ENCODE results near the gene DNAH8. TPM values are rescaled to one million over a fixed set of nuclear protein-coding genes. Genes with fewer than 3 reads are reported as not detected.

DNAH8 gene
- polyA plus RNA-seq, 6 donors from 2014 or later, result not detected

DNA sequence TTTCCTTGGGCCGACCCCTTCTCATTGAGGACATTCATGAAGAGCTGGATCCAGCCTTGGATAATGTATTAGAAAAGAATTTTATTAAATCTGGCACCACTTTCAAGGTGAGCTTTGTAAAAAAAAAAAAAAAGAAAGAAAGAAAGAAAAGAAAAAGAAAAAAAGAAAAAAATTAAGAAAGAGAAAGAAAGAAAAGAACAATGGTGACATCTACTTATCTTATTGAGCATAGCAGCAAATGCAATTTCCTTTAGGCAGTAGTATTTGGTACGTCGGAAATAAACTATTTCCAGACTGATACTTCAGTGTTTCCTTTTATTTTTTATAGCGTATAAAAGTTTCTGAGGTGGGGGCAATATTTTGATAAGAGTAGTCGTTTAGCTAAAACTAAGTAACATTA is 214.4 kb downstream of the DNAH8 start:
- H3K4me3 Mint-ChIP-seq, result no peak overlapping the region
- H3K36me3 Mint-ChIP-seq, result no peaks in the 10 kb centered on the region
- ATAC-seq (ENCODE audit: low read depth in 2 of 2), result no peak
- no peak overlapping the region for H3K27ac Mint-ChIP-seq
- H3K27me3 Mint-ChIP-seq, result peaks cover 26 to 44% (median 36%) of the 10 kb centered on the region in 3 donors
- H3K4me1 Mint-ChIP-seq, result no peaks in the 10 kb centered on the region
- no peak for DNase-seq
- no peaks in the 10 kb centered on the region for H3K9me3 Mint-ChIP-seq

DNA sequence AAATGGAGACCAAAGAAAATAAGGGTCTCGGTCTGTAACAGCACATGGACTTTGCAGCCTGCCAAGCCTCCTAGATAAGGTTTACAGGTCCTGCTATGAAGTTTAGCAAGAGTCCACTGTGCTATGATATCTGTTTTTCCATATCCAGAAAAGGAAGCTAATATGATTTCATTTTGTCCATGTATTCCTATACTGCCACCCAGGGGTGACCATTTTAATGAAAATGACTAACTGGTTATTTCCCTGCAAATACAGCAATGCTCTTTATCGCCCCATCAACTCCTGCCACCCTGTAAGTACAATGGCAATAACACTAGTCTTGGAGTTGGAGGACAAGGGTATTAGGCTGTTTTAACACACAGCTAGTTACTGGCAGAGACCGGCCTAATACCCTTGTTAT is 218.3 kb downstream of the DNAH8 start:
- Mint-ChIP-seq H3K4me1 (no peaks in the 10 kb centered on the region), H3K4me3 (no peak overlapping the region), H3K27me3 (peaks cover 10 to 21% (median 20%) of the 10 kb centered on the region in 3 donors), H3K36me3 (no peaks in the 10 kb centered on the region), H3K9me3 (peaks cover 0 to 5% (median 0%) of the 10 kb centered on the region in 7 donors), H3K27ac (no peak overlapping the region)
- ATAC-seq (ENCODE audit: low read depth in 2 of 2), result no peak
- no peak for DNase-seq

DNA sequence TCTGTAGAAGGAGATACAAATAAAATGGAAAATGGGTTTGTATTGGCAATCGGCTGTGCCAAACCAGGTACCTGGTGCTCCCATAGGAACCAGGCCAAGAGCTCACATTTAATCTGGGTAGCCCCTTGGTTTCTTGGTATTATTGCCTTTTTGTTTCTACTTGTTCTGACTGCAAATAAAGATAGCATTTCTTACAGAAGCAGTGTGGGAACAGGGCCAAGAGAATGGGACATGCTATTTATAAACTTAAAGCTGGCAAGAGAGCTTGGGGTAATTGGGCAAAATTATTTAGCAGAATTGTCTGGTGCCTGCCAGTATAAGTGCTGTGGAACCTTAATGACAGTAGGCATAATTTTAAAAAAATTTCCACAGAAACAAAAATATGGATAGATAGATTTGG is 219.9 kb downstream of the DNAH8 start:
- H3K27ac Mint-ChIP-seq, result no peak overlapping the region
- no peaks in the 10 kb centered on the region for H3K36me3 Mint-ChIP-seq
- no peak for DNase-seq
- no peaks in the 10 kb centered on the region for H3K4me1 Mint-ChIP-seq
- H3K9me3 Mint-ChIP-seq, result peaks cover 0 to 5% (median 0%) of the 10 kb centered on the region in 7 donors
- peaks cover 12 to 19% (median 13%) of the 10 kb centered on the region in 3 donors for H3K27me3 Mint-ChIP-seq
- no peak for ATAC-seq (ENCODE audit: low read depth in 2 of 2)
- H3K4me3 Mint-ChIP-seq, result no peak overlapping the region

DNA sequence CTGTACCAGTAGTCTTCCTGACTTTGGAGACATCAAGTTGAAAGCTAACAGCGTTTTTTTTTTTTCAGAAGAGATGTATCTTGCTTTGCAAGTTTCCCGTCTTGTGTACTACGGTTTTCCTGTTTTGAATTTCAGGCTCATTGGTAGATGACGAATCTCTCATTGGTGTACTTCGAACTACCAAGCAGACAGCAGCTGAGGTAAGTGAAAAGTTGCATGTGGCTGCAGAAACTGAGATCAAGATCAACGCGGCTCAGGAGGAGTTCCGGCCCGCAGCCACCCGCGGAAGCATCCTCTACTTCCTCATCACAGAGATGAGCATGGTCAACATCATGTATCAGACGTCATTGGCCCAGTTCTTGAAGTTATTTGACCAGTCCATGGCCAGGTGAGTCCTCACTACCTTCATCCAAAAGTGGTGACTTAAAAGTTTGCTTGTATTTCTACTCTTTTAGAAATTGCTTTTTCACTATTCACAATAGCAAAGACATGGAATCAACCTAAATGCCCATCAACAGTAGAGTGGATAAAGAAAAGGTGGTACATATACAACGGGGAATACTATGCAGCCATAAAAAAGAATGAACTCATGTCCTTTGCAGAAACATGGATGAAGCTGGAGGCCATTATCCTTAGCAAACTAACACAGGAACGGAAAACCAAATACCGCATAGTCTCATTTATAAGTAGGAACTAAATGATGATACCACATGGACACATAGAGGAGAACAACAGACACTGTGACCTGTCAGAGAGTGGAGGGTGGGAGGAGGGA is 222.9 kb downstream of the DNAH8 start:
- no peak overlapping the region for H3K27ac Mint-ChIP-seq
- no peak overlapping the region for H3K4me3 Mint-ChIP-seq
- DNase-seq, result no peak
- no peaks in the 10 kb centered on the region for H3K4me1 Mint-ChIP-seq
- no peak for ATAC-seq (ENCODE audit: low read depth in 2 of 2)
- no peaks in the 10 kb centered on the region for H3K36me3 Mint-ChIP-seq
- H3K9me3 Mint-ChIP-seq, result peaks cover 0 to 5% (median 0%) of the 10 kb centered on the region in 7 donors
- peaks cover 10 to 31% (median 22%) of the 10 kb centered on the region in 3 donors for H3K27me3 Mint-ChIP-seq

DNA sequence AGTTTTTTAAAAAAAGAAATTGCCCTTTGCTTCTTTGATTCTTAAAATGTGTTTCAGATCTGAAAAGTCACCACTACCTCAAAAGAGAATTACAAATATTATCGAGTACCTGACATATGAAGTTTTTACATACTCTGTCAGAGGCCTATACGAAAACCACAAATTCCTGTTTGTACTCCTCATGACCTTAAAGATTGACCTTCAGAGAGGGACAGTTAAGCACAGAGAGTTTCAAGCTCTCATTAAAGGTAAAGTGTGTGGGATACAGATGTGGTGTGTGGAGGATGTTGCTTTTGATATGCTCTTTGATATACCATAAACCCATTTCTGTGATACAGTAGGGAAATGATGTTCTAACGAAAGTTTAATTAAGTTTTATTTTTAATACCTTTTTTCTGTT is 223.6 kb downstream of the DNAH8 start:
- no peak for ATAC-seq (ENCODE audit: low read depth in 2 of 2)
- Mint-ChIP-seq H3K27me3 (peaks cover 10 to 31% (median 22%) of the 10 kb centered on the region in 3 donors), H3K9me3 (peaks cover 0 to 5% (median 0%) of the 10 kb centered on the region in 7 donors), H3K4me3 (no peak overlapping the region), H3K4me1 (no peaks in the 10 kb centered on the region), H3K36me3 (no peaks in the 10 kb centered on the region), H3K27ac (no peak overlapping the region)
- no peak for DNase-seq

DNA sequence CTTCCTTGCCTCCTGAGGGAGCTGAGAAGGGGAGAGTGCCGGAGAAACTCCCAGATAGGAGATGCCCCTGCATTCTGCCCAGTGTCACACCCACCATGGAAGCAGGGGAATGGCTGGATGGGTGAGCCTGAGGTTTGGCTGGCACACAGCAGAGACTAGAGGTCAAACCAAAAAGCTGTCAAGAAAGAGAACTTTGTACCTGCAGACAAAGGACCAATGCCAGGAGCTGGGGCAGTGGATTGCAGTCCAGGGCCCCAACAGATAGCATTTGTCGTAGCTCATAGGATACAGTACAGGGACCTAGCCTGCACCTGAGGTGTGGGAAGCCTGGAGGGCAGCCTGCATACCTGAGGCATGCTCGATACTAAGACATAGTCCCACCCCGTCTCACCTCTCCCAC is 227.3 kb downstream of the DNAH8 start:
- Mint-ChIP-seq H3K27ac (no peak overlapping the region), H3K27me3 (peaks cover 17 to 31% (median 26%) of the 10 kb centered on the region in 3 donors), H3K4me3 (no peak overlapping the region), H3K4me1 (no peaks in the 10 kb centered on the region), H3K36me3 (no peaks in the 10 kb centered on the region), H3K9me3 (peaks cover 0 to 5% (median 0%) of the 10 kb centered on the region in 7 donors)
- ATAC-seq (ENCODE audit: low read depth in 2 of 2), result no peak
- DNase-seq, result no peak

DNA sequence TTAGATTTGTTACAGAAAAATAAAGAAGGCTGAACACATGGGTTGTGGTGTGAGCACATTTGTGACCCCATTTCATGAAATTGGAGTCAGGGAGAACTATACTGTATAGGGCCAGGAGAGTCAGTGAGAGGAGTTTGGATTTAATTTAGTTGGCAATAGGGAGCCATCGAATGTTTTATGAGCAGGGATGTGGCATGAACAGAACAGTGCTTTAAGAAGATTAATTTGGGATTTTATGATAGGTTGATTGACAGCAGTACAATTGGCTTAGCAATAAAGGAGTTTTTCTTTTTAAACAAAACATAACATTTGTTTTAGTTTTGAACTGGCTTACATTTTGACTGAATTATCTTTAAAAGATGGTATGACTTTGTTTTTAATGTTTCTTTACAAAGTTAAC is 227.9 kb downstream of the DNAH8 start:
- Mint-ChIP-seq H3K36me3 (no peaks in the 10 kb centered on the region), H3K27me3 (peaks cover 17 to 31% (median 26%) of the 10 kb centered on the region in 3 donors), H3K27ac (no peak overlapping the region), H3K4me3 (peak overlapping the region in 1 of 8 donors; percentile 2), H3K4me1 (no peaks in the 10 kb centered on the region), H3K9me3 (peaks cover 0 to 5% (median 0%) of the 10 kb centered on the region in 7 donors)
- no peak for DNase-seq
- ATAC-seq (ENCODE audit: low read depth in 2 of 2), result no peak

DNA sequence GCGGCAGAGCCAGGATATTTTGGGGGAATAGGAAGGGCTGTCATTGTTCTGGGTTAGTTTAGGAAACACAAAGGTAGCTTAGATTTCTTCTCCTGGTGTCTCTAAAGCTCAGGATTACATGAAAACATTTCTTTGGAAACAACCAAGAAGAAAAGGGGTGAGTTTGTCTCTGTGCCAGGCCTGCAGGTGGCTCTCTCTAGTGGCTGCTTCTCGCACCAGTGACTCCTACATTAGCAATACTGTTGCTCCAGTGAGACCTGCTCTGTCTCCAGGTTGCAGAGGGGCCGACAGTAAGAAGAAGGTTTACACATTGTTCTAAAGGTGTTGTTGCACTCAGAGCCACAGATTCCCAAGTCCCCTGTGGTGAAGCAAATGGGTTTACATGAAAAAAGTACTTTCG is 228.9 kb downstream of the DNAH8 start:
- DNase-seq, result no peak
- Mint-ChIP-seq H3K36me3 (no peaks in the 10 kb centered on the region), H3K4me1 (no peaks in the 10 kb centered on the region), H3K27me3 (peaks cover 20 to 35% (median 29%) of the 10 kb centered on the region in 3 donors), H3K9me3 (peaks cover 0 to 2% (median 0%) of the 10 kb centered on the region in 7 donors), H3K27ac (no peak overlapping the region), H3K4me3 (no peak overlapping the region)
- ATAC-seq (ENCODE audit: low read depth in 2 of 2), result no peak

DNA sequence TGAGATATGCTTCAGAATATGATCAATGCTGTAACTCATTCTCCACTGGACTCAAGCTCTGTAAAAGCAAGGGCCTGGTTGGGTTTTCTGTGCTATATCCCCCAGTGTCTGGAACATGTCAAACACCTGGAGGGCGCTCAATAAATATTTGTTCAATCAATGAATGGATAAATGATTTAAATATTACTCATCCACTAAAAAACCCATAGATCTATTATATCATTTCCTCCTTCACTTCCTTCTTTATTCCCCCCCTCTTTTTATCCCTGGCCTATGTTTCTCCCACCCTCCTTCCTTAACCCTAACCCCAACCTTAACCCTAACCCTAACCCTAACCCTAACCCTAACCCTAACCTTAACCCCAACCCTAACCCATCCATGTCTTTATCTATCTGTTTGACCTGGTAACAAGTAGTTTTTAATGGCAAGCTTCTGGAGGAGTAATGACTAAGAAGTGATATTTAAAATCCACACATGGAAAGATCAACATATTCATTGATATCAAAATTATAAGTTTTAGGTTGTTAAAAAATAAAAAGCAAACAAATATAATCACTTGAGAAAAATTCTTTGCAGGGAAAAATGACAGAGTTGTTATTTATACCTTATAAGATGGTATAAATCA is 229.7 kb downstream of the DNAH8 start:
- DNase-seq (no peak), ATAC-seq (ENCODE audit: low read depth in 2 of 2) (no peak)
- Mint-ChIP-seq H3K4me3 (no peak overlapping the region), H3K36me3 (no peaks in the 10 kb centered on the region), H3K4me1 (no peaks in the 10 kb centered on the region), H3K27me3 (peaks cover 14 to 32% (median 30%) of the 10 kb centered on the region in 3 donors), H3K27ac (no peak overlapping the region), H3K9me3 (peaks cover 0 to 2% (median 0%) of the 10 kb centered on the region in 7 donors)

DNA sequence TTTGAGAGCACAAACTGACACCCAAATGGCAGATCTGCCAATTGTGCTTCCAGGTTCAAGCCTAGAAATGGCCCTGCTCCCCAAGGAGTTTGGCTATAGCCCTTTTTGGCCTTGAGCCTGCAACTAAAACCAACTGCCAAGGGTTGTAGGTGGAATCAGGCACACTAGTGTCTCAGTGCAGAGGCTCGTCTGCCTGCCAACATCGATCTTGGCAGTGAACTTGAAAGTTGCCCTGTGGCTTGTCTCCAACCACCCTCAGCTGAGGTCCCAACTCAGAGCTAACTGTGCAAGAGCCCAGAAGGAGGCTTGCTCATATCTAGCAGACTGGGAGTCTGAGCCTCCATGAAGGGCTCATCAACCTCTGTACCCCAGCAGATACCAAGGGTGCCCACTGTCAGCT is 240.8 kb downstream of the DNAH8 start:
- ATAC-seq (ENCODE audit: low read depth in 2 of 2) (no peak), DNase-seq (no peak)
- Mint-ChIP-seq H3K9me3 (peaks cover 2 to 19% (median 14%) of the 10 kb centered on the region in 7 donors), H3K4me3 (no peak overlapping the region), H3K27ac (no peak overlapping the region), H3K36me3 (peaks cover 0 to 15% of the 10 kb centered on the region in 2 donors), H3K4me1 (no peaks in the 10 kb centered on the region), H3K27me3 (peaks cover 22 to 36% (median 30%) of the 10 kb centered on the region in 3 donors)

DNA sequence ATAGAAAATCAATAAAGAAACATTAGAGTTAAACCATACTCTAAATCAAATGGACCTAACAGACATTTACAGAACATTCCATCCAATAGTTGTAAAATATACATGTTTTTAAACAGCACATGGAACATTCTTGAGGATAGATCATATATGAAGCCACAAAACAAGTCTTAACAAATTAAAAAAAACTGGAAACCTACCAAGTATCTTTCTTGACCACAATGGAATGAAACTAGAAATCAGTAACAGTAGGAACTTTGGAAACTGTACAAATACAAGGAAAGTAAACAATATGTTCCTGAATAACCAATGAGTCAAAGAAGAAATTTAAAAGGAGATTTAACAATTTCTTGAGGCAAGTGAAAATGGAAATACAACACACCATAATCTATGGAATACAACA is 242.3 kb downstream of the DNAH8 start:
- no peak for DNase-seq
- Mint-ChIP-seq H3K9me3 (peaks cover 2 to 19% (median 14%) of the 10 kb centered on the region in 7 donors), H3K36me3 (peaks cover 0 to 15% of the 10 kb centered on the region in 2 donors)

DNA sequence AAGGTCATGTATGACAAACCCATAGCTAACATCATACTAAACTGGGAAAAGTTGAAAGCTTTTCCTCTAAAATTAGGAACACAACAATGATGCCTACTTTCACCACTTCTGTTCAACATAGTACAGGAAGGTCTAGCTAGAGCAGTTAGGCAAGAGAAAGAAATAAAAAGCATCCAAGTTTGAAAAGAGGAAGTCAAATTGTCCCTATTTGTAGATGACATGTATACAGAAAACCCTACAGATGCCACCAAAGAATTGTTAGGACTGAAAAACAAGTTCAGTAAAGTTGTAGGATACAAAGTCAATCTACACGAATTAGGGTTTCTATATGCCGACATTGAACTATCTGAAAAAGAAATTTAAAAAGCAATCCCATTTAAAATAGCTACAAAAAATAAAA is 244.0 kb downstream of the DNAH8 start:
- H3K27ac Mint-ChIP-seq, result no peak overlapping the region
- no peak overlapping the region for H3K4me3 Mint-ChIP-seq
- peaks cover 0 to 10% of the 10 kb centered on the region in 2 donors for H3K36me3 Mint-ChIP-seq
- H3K27me3 Mint-ChIP-seq, result peaks cover 8 to 11% (median 8%) of the 10 kb centered on the region in 3 donors
- no peaks in the 10 kb centered on the region for H3K4me1 Mint-ChIP-seq
- DNase-seq (no peak), ATAC-seq (ENCODE audit: low read depth in 2 of 2) (no peak)
- peaks cover 2 to 19% (median 12%) of the 10 kb centered on the region in 7 donors for H3K9me3 Mint-ChIP-seq

More for the DNA sequence above, 242.3 kb downstream of the DNAH8 start:
- peaks cover 16 to 26% (median 20%) of the 10 kb centered on the region in 3 donors for H3K27me3 Mint-ChIP-seq
- no peak overlapping the region for H3K27ac Mint-ChIP-seq
- no peak for ATAC-seq (ENCODE audit: low read depth in 2 of 2)
- no peaks in the 10 kb centered on the region for H3K4me1 Mint-ChIP-seq
- no peak overlapping the region for H3K4me3 Mint-ChIP-seq

DNA sequence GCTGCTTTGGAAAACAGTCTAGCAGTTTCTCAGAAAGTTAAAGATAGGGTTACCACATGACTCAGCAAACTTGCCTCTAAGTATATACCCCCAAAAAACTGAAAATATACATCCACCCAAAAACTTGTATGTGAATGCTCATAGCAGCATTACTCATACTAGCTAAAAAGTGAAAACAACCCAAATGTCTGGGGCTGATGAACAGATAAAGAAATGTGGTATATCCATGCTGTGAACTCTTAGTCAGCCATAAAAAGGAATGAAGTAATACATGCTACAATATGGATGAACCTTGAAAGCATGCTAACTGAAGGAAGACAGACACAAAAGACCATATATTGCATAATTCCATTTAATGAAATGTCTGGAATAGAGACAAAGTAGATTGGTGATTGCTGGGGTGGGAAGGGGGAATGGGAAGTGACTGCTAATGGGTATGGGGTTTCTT is 253.6 kb downstream of the DNAH8 start:
- Mint-ChIP-seq H3K36me3 (no peaks in the 10 kb centered on the region), H3K4me1 (no peaks in the 10 kb centered on the region)
- DNase-seq, result no peak

More for the DNA sequence above, 253.6 kb downstream of the DNAH8 start:
- ATAC-seq (ENCODE audit: low read depth in 2 of 2), result no peak
- Mint-ChIP-seq H3K27me3 (peaks cover 0 to 31% (median 23%) of the 10 kb centered on the region in 3 donors), H3K9me3 (no peaks in the 10 kb centered on the region), H3K27ac (no peak overlapping the region), H3K4me3 (no peak overlapping the region)
